LNCaP clone FGC (cell line): ENCODE results near the gene PTPRT.

ENCODE experiments used
- DNase-seq: peaks from one replicate; pipeline ENCODE4 v3.0.0-alpha.2; 2011; ENCODE audit warnings: low read depth
- H3K4me3 ChIP-seq: 2 replicates; pipeline ENCODE4 v1.5.1; 2011; ENCODE audit warnings: mild to moderate bottlenecking, low read depth, low read length, control low read depth
- TF ChIP-seq, protein P1 (sequence below): IDR thresholded peaks from 2 replicates; pipeline ENCODE4 v1.5.1; 2012; ENCODE audit warnings: mild to moderate bottlenecking; ENCODE audit not compliant: control insufficient read depth, insufficient read depth; ENCODE audit errors: extremely low read depth

Gene PTPRT

DNA sequence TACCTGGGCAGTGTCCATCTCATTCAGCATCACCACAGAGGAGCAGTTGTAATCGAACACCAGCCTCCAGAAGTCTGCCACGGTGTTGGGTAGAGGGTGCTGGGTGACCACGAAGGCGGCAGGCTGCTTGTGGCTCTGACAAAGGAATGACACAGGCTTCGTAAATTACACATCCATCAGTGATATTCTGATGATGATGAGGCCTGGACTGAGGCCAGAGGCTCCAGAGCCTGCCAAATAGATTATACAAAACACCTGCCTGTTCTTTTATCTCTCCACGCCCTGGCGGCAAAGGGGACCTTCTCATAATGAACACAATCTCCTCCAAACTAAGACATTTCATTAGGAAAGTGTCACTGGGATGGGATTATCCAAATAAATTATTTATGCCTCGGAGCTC, 1091.3 kb downstream of the PTPRT start:
- no peak overlapping the region for H3K4me3 ChIP-seq
- DNase-seq: no peak
- TF ChIP-seq, protein P1, sequence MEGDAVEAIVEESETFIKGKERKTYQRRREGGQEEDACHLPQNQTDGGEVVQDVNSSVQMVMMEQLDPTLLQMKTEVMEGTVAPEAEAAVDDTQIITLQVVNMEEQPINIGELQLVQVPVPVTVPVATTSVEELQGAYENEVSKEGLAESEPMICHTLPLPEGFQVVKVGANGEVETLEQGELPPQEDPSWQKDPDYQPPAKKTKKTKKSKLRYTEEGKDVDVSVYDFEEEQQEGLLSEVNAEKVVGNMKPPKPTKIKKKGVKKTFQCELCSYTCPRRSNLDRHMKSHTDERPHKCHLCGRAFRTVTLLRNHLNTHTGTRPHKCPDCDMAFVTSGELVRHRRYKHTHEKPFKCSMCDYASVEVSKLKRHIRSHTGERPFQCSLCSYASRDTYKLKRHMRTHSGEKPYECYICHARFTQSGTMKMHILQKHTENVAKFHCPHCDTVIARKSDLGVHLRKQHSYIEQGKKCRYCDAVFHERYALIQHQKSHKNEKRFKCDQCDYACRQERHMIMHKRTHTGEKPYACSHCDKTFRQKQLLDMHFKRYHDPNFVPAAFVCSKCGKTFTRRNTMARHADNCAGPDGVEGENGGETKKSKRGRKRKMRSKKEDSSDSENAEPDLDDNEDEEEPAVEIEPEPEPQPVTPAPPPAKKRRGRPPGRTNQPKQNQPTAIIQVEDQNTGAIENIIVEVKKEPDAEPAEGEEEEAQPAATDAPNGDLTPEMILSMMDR: no peak

DNA sequence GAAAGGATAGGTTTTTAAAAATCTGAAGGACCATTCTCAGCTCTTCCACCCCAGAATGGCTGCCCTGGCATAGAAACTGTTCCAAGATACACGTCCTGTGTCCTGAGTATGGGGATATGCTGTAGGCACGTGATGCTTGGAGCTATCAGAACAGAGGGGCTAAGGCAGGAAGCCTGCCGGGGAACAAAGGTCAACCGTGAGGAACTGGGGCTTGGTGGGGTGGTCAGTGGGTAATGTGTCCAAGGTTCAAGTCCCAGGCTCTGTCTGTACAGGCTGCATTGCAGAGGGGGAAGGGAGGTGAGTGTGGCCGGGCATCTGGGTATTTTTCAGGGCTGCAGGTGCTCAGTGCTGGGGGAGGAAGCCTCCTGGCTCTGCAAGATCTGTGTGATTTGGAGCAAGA, 1092.0 kb downstream of the PTPRT start:
- TF ChIP-seq, protein P1: no peak
- no peak for DNase-seq
- no peak overlapping the region for H3K4me3 ChIP-seq

DNA sequence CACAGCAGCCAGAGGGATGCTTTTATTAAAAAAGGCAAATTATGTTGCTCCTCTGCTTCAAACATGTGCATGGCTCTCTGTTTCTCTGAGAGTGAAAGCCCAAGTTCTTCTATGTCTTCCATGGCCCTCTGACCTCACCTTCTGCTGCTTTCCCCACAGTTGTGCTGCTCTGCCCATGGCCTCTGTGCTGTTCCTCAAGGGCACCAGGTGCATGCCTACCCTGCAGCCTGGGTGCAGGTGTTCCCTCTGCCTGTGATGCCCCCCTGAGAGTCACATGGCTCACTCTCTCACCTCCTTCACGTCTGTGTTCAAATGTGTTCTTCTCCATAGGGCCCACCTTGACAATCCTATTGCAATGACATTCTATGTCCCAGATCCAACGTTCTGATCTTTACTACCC, 1094.5 kb downstream of the PTPRT start:
- TF ChIP-seq, protein P1: no peak
- H3K4me3 ChIP-seq: no peak overlapping the region

DNA sequence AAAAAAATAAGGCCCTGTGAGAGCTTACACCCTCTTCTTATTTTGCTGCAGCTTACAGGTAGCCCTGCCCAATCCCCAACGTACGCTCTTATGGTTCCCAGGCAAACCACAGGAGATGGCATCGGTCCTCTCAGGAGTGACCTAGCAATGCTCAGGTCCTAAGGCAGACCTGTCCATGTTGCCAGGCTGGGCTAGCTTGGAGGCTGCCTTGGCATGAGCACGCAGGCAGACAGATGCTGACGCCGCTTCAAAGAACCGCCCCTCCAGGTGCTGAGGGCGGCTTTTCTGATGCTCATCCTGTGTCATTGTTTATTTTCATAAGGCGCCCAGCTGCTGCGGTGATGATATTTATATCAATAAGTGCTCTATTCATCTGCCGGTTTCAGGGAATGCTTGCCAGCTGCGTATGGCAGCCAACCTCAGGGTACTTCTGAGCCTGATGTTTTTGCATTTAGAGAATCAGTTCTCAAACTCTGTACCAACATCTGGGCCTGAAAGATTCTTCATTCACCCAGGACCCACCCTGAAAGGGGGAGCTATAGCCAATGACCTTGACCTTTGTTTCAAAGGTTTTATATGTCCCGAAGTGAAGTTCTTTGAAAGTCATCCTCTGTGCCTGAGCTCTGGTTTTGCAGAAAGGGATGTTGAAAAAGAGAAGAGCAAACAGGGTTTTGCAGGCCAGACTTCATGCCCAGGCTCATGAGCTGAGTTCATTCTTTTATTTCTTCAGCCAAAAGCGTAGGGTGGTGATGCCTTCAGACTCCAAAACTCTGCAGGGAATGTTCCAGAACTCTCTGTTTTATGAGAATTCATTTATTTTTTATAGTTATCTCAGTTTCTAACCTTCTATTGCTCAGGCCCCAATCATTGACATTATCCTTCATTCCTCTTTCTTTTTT, 1095.9 kb downstream of the PTPRT start:
- DNase-seq: no peak
- TF ChIP-seq, protein P1: no peak
- no peak overlapping the region for H3K4me3 ChIP-seq

More for the DNA sequence above, 1094.5 kb downstream of the PTPRT start:
- no peak for DNase-seq

DNA sequence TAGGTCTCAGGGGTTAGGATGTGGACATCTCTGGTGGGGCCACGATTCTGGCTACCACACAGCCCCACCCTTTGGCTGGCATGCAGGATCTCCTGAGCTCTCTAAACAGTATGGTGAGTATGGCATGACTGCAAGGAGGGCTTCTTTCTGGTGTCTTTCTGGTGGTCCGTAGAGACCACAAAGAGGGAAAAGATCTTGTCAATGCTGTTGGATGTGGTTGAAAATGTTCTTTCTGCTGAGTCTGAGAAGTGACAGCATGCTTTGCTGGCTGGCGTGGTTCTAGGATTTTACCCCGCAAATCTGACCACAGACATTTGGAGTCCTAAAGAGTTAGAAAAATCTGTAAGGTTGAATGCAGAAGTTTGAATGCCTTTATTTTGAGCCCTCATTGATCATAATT, 1096.7 kb downstream of the PTPRT start:
- TF ChIP-seq, protein P1: no peak
- no peak for DNase-seq
- H3K4me3 ChIP-seq: no peak overlapping the region

DNA sequence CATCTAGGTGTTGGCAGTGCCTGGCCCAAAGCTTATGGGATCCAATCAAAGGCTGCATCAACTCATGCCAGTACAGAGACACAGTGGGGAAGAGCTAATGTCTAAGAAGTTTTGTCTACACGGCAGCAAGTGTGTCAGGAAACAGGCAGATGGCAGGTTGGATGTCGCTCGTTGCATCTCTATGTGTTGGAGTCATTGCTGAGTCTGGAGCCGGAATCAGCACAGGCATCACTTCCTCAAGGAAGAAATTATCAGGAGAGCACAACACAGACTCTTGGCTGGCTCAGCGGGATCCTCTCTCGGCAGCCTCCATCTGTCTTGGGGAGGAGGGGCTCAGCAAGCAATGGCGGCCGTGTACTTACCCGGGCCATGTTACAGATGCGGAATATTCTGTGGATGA, 1104.3 kb downstream of the PTPRT start:
- TF ChIP-seq, protein P1: no peak
- H3K4me3 ChIP-seq: no peak overlapping the region
- no peak for DNase-seq

DNA sequence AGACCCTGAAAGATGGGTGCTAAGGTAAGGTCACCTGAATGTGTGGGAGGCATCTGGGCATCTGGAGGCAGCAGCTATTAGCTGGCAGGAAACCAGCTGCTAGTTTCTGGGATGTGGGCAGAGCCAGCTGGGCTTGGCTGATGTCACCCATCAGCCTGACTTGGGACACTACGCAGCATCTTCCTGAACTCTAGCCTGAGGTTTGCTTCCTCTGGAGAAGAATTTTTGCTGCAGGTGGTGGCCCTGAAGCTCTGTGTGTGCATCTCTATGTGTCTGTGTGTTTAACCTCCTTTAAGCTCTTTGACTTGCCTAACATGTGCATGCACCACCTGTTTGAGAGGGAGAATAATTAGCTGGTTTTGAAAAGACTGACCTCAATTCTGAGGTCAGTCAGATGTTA, 1106.4 kb downstream of the PTPRT start:
- TF ChIP-seq, protein P1: no peak
- H3K4me3 ChIP-seq: no peak overlapping the region
- DNase-seq: no peak
